ENCODE results near the gene PRICKLE2. TPM values are rescaled to one million over a fixed set of nuclear protein-coding genes. Genes with fewer than 3 reads are reported as not detected.

PRICKLE2 gene
- total RNA-seq, 1 experiment from 2014 or later, result not detected

- BruUV-seq (replicated peaks), result no TSS peak
- no peak for TF ChIP-seq CTCF (conservative IDR thresholded peaks at IDR 0.05; ENCODE audit: low read depth, low read length)
- TF ChIP-seq EZH2 (IDR thresholded peaks at IDR 0.05; ENCODE audit: borderline replicate concordance, low read depth, low read length, poor library complexity, severe bottlenecking), result no peak
- ChIA-PET CTCF (interaction anchor here (0.7 kb wide), 1 partner anchor 140 kb away, joined by 3 read pairs; no protein-coding TSS in a partner anchor), POLR2A (ENCODE audit: low non-redundant PET) (no interaction called here)
- DNase-seq (ENCODE audit: low spot score), result no peak
- peaks cover 24% of the 10 kb centered on the region for H3K27me3 ChIP-seq (replicated peaks; ENCODE audit: insufficient read depth, low read depth, low read length, poor library complexity)
- H3K4me1 ChIP-seq (ENCODE audit: insufficient read depth, low read length, poor library complexity, severe bottlenecking), result no peaks in the 10 kb centered on the region
- no peak overlapping the region for H3K27ac ChIP-seq (ENCODE audit: low read depth, low read length, poor library complexity, severe bottlenecking)
- intact Hi-C loops (cut with micrococcal nuclease; ENCODE audit: unreplicated experiment), result no loop called here
- no peaks in the 10 kb centered on the region for H3K36me3 ChIP-seq (ENCODE audit: insufficient read depth, low read length, poor library complexity, severe bottlenecking)
- H3K4me3 ChIP-seq (ENCODE audit: low read depth, low read length, poor library complexity, severe bottlenecking), result no peak overlapping the region
- no peaks in the 10 kb centered on the region for H3K9me3 ChIP-seq (ENCODE audit: low read depth, low read length, poor library complexity, severe bottlenecking)
Measured at GRCh38 chr3:64266065-64266931, 41.0 kb upstream of the PRICKLE2 start.

- CTCF ChIA-PET, result interaction anchor here (0.7 kb wide), 1 partner anchor 140 kb away, joined by 3 read pairs; no protein-coding TSS in a partner anchor
- TF ChIP-seq CTCF (conservative IDR thresholded peaks at IDR 0.05; ENCODE audit: low read depth, low read length), result no peak
- no peak for TF ChIP-seq EZH2 (IDR thresholded peaks at IDR 0.05; ENCODE audit: borderline replicate concordance, low read depth, low read length, poor library complexity, severe bottlenecking)
- intact Hi-C loops (cut with micrococcal nuclease; ENCODE audit: unreplicated experiment), result no loop called here
Measured at GRCh38 chr3:64265646-64266045, 40.4 kb upstream of the PRICKLE2 start.

GRCh38 chr3:64264501-64265109 lies 39.3 kb upstream of the PRICKLE2 start:
- Histone ChIP-seq H3K9me3 (ENCODE audit: low read depth, low read length, poor library complexity, severe bottlenecking) (no peaks in the 10 kb centered on the region), H3K27me3 (replicated peaks; ENCODE audit: insufficient read depth, low read depth, low read length, poor library complexity) (peaks cover 24% of the 10 kb centered on the region), H3K27ac (ENCODE audit: low read depth, low read length, poor library complexity, severe bottlenecking) (no peak overlapping the region), H3K4me3 (ENCODE audit: low read depth, low read length, poor library complexity, severe bottlenecking) (no peak overlapping the region), H3K36me3 (ENCODE audit: insufficient read depth, low read length, poor library complexity, severe bottlenecking) (no peaks in the 10 kb centered on the region), H3K4me1 (ENCODE audit: insufficient read depth, low read length, poor library complexity, severe bottlenecking) (no peaks in the 10 kb centered on the region)
- POLR2A ChIA-PET (ENCODE audit: low non-redundant PET), result no interaction called here
- CTCF ChIA-PET, result no interaction called here
- no peak for DNase-seq (ENCODE audit: low spot score)
- no peak for TF ChIP-seq EZH2 (IDR thresholded peaks at IDR 0.05; ENCODE audit: borderline replicate concordance, low read depth, low read length, poor library complexity, severe bottlenecking)
- no peak for TF ChIP-seq CTCF (conservative IDR thresholded peaks at IDR 0.05; ENCODE audit: low read depth, low read length)
- intact Hi-C loops (cut with micrococcal nuclease; ENCODE audit: unreplicated experiment), result no loop called here
- BruUV-seq (replicated peaks), result no TSS peak

More at GRCh38 chr3:64265646-64266045, 40.4 kb upstream of the PRICKLE2 start:
- H3K36me3 ChIP-seq (ENCODE audit: insufficient read depth, low read length, poor library complexity, severe bottlenecking), result no peaks in the 10 kb centered on the region
- no peaks in the 10 kb centered on the region for H3K4me1 ChIP-seq (ENCODE audit: insufficient read depth, low read length, poor library complexity, severe bottlenecking)
- H3K9me3 ChIP-seq (ENCODE audit: low read depth, low read length, poor library complexity, severe bottlenecking), result no peaks in the 10 kb centered on the region
- POLR2A ChIA-PET (ENCODE audit: low non-redundant PET), result no interaction called here
- H3K4me3 ChIP-seq (ENCODE audit: low read depth, low read length, poor library complexity, severe bottlenecking), result no peak overlapping the region
- BruUV-seq (replicated peaks), result no TSS peak
- no peak overlapping the region for H3K27ac ChIP-seq (ENCODE audit: low read depth, low read length, poor library complexity, severe bottlenecking)
- peaks cover 24% of the 10 kb centered on the region for H3K27me3 ChIP-seq (replicated peaks; ENCODE audit: insufficient read depth, low read depth, low read length, poor library complexity)
- no peak for DNase-seq (ENCODE audit: low spot score)

All from A673 (cell line).